T-helper 1 cell treated with Interleukin-12 subunit alpha and Interleukin-12 subunit beta and Interleukin-4 antibody, amounts not matched to agents 30 μg/mL and 1 μg/mL, for 36 hours (primary cell): ENCODE measurements around the gene CGRRF1.

Experiments used
- H3K27ac Mint-ChIP-seq: one replicate; pipeline ENCODE4 v1.8.0; 2021; ENCODE audit warnings: mild to moderate bottlenecking, mixed read lengths
- H3K27me3 Mint-ChIP-seq: one replicate; pipeline ENCODE4 v1.8.0; 2021; ENCODE audit warnings: low read depth, mixed read lengths
- H3K36me3 Mint-ChIP-seq: one replicate; pipeline ENCODE4 v1.8.0; 2021; ENCODE audit warnings: low read depth, mixed read lengths
- H3K4me1 Mint-ChIP-seq: one replicate; pipeline ENCODE4 v1.8.0; 2021; ENCODE audit warnings: low read depth, mixed read lengths
- H3K4me3 Mint-ChIP-seq: one replicate; pipeline ENCODE4 v1.8.0; 2021; ENCODE audit warnings: mild to moderate bottlenecking, moderate library complexity, mixed read lengths
- H3K9me3 Mint-ChIP-seq: one replicate; pipeline ENCODE4 v1.8.0; 2021; ENCODE audit warnings: mixed read lengths

CGRRF1 gene

DNA sequence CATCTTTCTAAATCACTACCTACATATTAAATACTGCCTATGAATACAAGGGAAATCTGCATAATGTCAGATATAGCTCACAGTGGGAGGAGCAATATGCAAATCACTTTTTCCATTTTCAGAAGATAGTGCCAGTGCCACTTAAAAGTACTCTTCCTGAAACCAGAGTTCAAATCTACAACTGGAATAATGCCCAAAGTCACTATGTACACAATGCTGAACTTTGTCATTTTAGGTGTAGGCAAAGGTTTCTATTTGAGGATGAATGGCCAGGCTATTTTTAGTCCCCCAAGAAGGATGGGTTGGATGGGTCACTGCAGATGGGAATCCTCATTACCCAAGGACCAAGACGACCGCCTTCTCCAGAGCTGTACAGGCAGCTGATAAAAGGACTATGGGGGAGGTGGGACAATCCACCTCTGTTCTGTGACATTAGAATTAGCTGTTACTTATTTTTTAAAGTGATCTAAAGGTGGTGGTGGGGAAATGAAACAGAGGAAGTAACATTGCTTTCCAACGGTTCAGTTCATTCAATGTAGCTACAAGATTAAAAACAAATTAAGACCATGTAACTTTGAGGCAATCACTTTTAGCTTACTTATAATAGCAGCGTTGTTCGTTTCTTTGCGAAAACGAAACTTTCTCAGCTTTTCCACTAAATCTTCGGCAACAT, 26.5 kb upstream of the CGRRF1 start:
- Mint-ChIP-seq H3K36me3 (peaks cover 25% of the 10 kb centered on the region), H3K4me1 (peaks cover 41% of the 10 kb centered on the region), H3K4me3 (no peak overlapping the region), H3K27ac (no peak overlapping the region), H3K9me3 (no peaks in the 10 kb centered on the region), H3K27me3 (no peaks in the 10 kb centered on the region)

- H3K27me3 Mint-ChIP-seq = no peaks in the 10 kb centered on the region
- peaks cover 22% of the 10 kb centered on the region for H3K36me3 Mint-ChIP-seq
- H3K27ac Mint-ChIP-seq = no peak overlapping the region
- no peak overlapping the region for H3K4me3 Mint-ChIP-seq
- H3K9me3 Mint-ChIP-seq = no peaks in the 10 kb centered on the region
- H3K4me1 Mint-ChIP-seq = peaks cover 41% of the 10 kb centered on the region
These were observed 25.9 kb upstream of the CGRRF1 start for GRCh38 chr14:54483846-54484245.

DNA sequence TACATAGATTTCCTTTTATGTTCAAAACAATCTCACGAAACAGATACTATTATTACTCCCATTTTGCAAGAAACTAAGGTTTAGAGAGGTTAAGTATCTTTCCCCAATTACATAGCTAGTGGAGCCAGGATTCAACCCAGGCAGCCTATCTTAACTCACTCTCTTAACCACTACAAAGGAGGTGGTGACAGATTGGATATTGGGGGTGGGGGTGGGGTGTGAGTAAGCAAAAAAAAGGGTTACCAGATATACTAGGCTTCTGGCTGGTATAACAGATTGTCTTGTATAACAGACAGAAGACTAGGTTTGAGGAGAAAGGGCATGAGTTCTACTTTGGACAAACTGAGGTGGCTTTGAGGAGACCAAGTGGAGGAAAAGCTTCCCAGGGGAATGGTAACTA, 23.0 kb upstream of the CGRRF1 start:
- Mint-ChIP-seq H3K9me3 (no peaks in the 10 kb centered on the region), H3K4me1 (peaks cover 54% of the 10 kb centered on the region), H3K27me3 (no peaks in the 10 kb centered on the region), H3K4me3 (peak overlapping the region; percentile 91), H3K27ac (peak overlapping the region; percentile 69), H3K36me3 (peaks cover 21% of the 10 kb centered on the region)

DNA sequence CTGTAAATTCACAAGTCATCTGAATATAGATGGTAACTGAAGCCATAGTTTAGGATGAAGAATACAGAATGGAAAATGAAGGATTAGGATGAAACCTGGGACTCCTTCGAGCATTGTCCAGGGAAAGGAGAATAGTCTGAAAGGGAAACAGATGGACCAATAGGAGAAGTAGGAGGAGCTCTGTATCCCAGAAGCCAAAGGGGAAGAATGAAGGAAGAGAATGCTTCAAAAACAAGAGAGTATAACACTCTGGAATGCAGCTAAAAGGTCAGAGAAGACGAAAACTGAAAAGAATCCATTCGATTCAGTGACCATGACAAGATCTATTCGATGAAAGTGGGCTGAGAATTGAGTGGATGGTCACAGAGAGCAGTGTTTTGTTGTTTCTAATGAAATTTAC, 21.9 kb upstream of the CGRRF1 start:
- Mint-ChIP-seq H3K9me3 (no peaks in the 10 kb centered on the region), H3K27ac (peak overlapping the region; percentile 87), H3K27me3 (no peaks in the 10 kb centered on the region), H3K36me3 (peaks cover 16% of the 10 kb centered on the region), H3K4me3 (peak overlapping the region; percentile 91), H3K4me1 (peaks cover 54% of the 10 kb centered on the region)

DNA sequence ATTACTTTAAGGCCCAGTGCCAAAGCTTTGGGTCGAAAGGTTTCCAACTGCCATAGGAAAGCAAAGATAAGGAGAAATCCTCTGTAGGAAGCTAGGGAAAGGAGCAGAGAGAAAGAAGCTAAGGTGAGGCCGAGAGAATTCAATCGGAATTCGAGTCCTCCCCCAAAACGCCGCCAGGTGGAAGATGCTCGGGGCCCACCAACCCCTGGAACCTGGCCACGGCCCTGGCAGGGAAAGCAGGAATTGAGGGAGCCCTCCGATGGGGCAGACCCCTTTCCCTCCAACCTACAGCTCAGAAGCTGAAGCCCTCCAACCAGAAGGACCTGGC, 21.4 kb upstream of the CGRRF1 start:
- Mint-ChIP-seq H3K9me3 (no peaks in the 10 kb centered on the region), H3K4me1 (peaks cover 50% of the 10 kb centered on the region), H3K27ac (peak overlapping the region; percentile 87), H3K4me3 (peak overlapping the region; percentile 91), H3K27me3 (no peaks in the 10 kb centered on the region), H3K36me3 (peaks cover 13% of the 10 kb centered on the region)

GRCh38 chr14:54488646-54489317, 20.9 kb upstream of the CGRRF1 start, which contains the start of gene GMFB:
Gene GMFB (minus strand): TSS chr14:54488980. CDS start chr14:54488927, 53 bp downstream.
- Mint-ChIP-seq H3K36me3 (peaks cover 10% of the 10 kb centered on the region), H3K4me3 (peak within 1 kb of the TSS; percentile 97), H3K27me3 (no peaks in the 10 kb centered on the region), H3K4me1 (peaks cover 45% of the 10 kb centered on the region), H3K9me3 (no peaks in the 10 kb centered on the region), H3K27ac (peak within 1 kb of the TSS; percentile 92)

- no peaks in the 10 kb centered on the region for H3K27me3 Mint-ChIP-seq
- H3K27ac Mint-ChIP-seq = peak overlapping the region; percentile 92
- H3K9me3 Mint-ChIP-seq = no peaks in the 10 kb centered on the region
- H3K36me3 Mint-ChIP-seq = peaks cover 9% of the 10 kb centered on the region
- peaks cover 42% of the 10 kb centered on the region for H3K4me1 Mint-ChIP-seq
- H3K4me3 Mint-ChIP-seq = peak overlapping the region; percentile 97
These were observed 20.4 kb upstream of the CGRRF1 start for GRCh38 chr14:54489318-54489683.

- Mint-ChIP-seq H3K27me3 (no peaks in the 10 kb centered on the region), H3K4me3 (peak overlapping the region; percentile 97), H3K27ac (peak overlapping the region; percentile 92), H3K36me3 (peaks cover 7% of the 10 kb centered on the region), H3K9me3 (no peaks in the 10 kb centered on the region), H3K4me1 (peaks cover 37% of the 10 kb centered on the region)
These were observed 19.8 kb upstream of the CGRRF1 start for GRCh38 chr14:54489731-54490444.

DNA sequence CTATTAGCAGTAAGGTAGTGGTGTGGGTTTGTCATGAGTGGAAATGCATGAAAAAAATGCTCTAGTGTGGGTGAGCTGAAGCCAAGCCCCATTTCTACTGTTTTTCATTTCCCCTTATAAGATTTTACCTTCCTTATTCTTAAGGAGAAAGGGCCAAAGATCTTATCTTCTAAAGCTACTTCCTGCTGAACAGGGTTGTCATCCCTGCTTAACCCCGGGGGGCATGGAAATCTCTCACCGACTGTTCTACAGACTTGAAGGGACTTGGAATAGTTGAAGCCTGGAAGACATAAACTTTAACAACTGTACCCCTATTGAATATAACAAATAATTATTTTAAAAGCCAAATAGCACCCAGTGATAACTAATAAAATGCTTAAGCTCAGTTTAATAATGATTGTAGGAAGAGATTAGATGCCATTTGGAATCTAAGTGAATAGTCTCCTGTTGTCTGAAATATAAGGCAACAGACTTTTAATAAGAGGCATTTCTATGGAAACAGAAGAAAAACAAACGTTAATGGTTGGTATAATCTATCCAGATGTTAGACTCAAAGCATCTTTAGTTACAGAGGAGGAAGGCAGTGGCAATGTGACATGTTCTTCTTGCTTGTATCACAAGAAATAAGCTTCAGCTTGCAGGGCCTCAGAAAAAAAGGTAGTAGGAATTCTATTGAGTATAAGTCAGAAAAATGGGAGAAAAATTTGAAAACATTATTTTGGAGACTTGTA, 19.1 kb upstream of the CGRRF1 start:
- no peak overlapping the region for H3K27ac Mint-ChIP-seq
- H3K4me1 Mint-ChIP-seq = peaks cover 30% of the 10 kb centered on the region
- no peaks in the 10 kb centered on the region for H3K9me3 Mint-ChIP-seq
- peaks cover 7% of the 10 kb centered on the region for H3K36me3 Mint-ChIP-seq
- H3K4me3 Mint-ChIP-seq = no peak overlapping the region
- H3K27me3 Mint-ChIP-seq = no peaks in the 10 kb centered on the region

- peaks cover 3% of the 10 kb centered on the region for H3K36me3 Mint-ChIP-seq
- H3K27ac Mint-ChIP-seq = no peak overlapping the region
- H3K27me3 Mint-ChIP-seq = peaks cover 7% of the 10 kb centered on the region
- no peak overlapping the region for H3K4me3 Mint-ChIP-seq
- no peaks in the 10 kb centered on the region for H3K9me3 Mint-ChIP-seq
- H3K4me1 Mint-ChIP-seq = peaks cover 15% of the 10 kb centered on the region
These were observed 16.4 kb upstream of the CGRRF1 start for GRCh38 chr14:54493293-54493692.

- no peaks in the 10 kb centered on the region for H3K9me3 Mint-ChIP-seq
- peaks cover 32% of the 10 kb centered on the region for H3K27me3 Mint-ChIP-seq
- no peak overlapping the region for H3K27ac Mint-ChIP-seq
- H3K36me3 Mint-ChIP-seq = no peaks in the 10 kb centered on the region
- H3K4me3 Mint-ChIP-seq = no peak overlapping the region
- peaks cover 1% of the 10 kb centered on the region for H3K4me1 Mint-ChIP-seq
These were observed 12.5 kb upstream of the CGRRF1 start for GRCh38 chr14:54497224-54497623.

DNA sequence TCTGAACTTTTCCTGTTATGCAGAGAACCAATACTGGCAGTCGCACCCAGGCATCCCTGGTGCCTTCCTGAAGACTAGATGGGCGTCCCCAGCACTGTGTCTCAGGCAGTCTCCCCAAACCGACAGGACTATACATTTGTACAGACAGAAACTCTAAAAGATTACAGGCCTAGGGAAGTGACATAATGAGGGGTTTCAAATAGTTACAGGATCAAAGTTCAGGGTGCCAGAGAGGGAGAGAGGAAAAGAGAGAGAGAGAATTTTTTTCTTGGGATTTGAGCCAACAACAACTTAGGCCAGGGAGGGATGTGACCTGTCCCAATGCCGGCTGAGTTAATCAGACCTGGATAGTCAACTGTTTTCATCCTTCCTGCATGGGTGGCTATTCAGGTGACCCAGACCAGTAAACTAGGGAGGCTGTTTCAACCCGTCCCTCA, 11.6 kb upstream of the CGRRF1 start:
- H3K27me3 Mint-ChIP-seq = peaks cover 32% of the 10 kb centered on the region
- H3K27ac Mint-ChIP-seq = no peak overlapping the region
- H3K4me1 Mint-ChIP-seq = peaks cover 1% of the 10 kb centered on the region
- no peaks in the 10 kb centered on the region for H3K36me3 Mint-ChIP-seq
- no peaks in the 10 kb centered on the region for H3K9me3 Mint-ChIP-seq
- H3K4me3 Mint-ChIP-seq = no peak overlapping the region

GRCh38 chr14:54498579-54498978, 11.1 kb upstream of the CGRRF1 start:
- Mint-ChIP-seq H3K4me3 (no peak overlapping the region), H3K36me3 (no peaks in the 10 kb centered on the region), H3K27me3 (peaks cover 32% of the 10 kb centered on the region)

DNA sequence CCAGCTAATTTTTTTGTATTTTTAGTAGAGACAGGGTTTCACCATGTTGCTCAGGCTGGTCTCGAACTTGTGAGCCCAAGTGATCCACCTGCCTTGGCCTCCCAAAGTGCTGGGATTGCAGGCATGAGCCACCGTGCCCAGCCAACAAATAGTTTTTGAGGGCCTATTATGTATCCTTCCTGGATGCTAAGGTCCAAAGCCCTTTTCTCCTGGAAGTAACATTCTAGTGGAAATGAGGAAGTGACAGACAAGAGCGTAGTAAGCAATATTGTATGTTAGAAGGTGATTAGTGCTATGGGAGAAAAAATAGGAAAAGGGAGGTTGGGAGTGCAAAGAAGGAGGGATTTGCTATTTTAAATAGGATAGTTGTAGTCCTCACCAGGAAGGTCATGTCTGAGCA, 9.0 kb upstream of the CGRRF1 start:
- Mint-ChIP-seq H3K9me3 (no peaks in the 10 kb centered on the region), H3K27me3 (peaks cover 36% of the 10 kb centered on the region), H3K4me1 (peaks cover 1% of the 10 kb centered on the region), H3K36me3 (no peaks in the 10 kb centered on the region), H3K27ac (no peak overlapping the region), H3K4me3 (no peak overlapping the region)

More at GRCh38 chr14:54498579-54498978, 11.1 kb upstream of the CGRRF1 start:
- H3K9me3 Mint-ChIP-seq = no peaks in the 10 kb centered on the region
- no peak overlapping the region for H3K27ac Mint-ChIP-seq
- peaks cover 1% of the 10 kb centered on the region for H3K4me1 Mint-ChIP-seq
